WI38 (cell line): ENCODE results near the gene ATG7.

Experiments
- H3K4me3 ChIP-seq: 2 replicates; pipeline ENCODE4 v1.5.1; 2011; ENCODE audit warnings: low read depth, mild to moderate bottlenecking, control low read depth, low read length
- CTCF ChIP-seq: IDR thresholded peaks from 2 replicates; pipeline ENCODE4 v1.5.1; 2012; ENCODE audit warnings: low read depth, mild to moderate bottlenecking, control low read depth, low read length

ATG7 gene

GRCh38 chr3:11555881-11556633, 283.9 kb downstream of the ATG7 start:
- TF ChIP-seq CTCF, result no peak

DNA sequence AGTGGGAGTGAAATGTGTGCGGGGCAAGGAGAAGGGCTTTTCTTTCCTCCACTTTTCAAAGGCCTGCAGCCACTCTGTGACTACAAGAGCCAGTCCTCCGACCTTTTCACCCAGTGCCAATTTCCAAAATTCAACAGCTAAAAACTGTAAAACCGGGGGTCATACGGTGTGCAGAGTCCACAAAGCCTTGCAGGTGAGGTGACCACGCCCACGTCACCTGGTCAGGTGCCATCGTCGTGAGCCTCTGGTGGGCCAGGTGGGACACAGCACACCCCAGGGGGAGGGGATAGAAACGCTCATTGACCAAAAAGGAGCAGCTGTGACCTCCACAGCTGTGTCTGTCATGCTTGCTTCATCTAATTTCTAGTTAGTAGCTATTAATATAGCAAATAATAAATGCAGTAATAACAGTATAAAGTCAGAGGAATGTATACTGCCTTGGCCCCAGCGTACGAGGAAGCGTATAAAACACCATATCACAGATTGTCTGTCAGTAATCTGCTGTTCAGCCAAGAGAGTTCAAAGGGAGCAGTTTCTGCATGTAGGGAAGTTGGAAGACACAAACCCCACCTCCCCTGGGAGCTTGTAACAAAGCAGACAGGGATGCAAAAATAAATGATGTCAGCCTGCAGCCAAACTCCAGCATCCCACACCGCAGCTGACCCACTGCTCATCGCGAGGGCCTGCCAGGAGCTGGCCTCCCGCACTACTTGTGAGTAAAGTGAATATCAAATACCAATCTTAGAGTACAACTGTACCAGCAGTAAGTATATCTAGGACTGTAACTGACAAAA, 284.9 kb downstream of the ATG7 start:
- no peak overlapping the region for H3K4me3 ChIP-seq
- no peak for TF ChIP-seq CTCF

More at GRCh38 chr3:11555881-11556633, 283.9 kb downstream of the ATG7 start:
- no peak overlapping the region for H3K4me3 ChIP-seq

DNA sequence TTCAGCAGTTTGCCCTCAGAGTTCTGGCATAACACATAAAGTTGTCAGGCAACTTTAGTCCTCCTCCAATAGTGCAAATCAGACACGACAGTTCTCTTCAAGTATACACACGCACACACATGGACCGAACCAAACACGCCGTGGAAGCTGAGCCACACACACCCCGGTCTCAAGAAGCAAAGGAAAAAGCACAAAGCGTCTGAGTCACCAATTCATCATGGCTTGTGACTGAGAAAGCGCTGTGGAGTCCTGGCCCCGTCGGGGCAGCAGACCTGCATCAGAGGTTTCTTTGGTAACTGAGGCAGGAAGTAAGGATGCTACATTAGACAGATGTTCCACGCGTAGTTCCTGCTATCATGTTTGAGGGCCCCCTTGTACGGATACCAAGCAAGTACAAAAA, 285.8 kb downstream of the ATG7 start:
- no peak overlapping the region for H3K4me3 ChIP-seq
- TF ChIP-seq CTCF, result no peak

- no peak overlapping the region for H3K4me3 ChIP-seq
- no peak for TF ChIP-seq CTCF
Measured at GRCh38 chr3:11558411-11558903, 286.3 kb downstream of the ATG7 start.

- no peak for TF ChIP-seq CTCF
- no peak overlapping the region for H3K4me3 ChIP-seq
Measured at GRCh38 chr3:11558918-11559815, 287.0 kb downstream of the ATG7 start.

DNA sequence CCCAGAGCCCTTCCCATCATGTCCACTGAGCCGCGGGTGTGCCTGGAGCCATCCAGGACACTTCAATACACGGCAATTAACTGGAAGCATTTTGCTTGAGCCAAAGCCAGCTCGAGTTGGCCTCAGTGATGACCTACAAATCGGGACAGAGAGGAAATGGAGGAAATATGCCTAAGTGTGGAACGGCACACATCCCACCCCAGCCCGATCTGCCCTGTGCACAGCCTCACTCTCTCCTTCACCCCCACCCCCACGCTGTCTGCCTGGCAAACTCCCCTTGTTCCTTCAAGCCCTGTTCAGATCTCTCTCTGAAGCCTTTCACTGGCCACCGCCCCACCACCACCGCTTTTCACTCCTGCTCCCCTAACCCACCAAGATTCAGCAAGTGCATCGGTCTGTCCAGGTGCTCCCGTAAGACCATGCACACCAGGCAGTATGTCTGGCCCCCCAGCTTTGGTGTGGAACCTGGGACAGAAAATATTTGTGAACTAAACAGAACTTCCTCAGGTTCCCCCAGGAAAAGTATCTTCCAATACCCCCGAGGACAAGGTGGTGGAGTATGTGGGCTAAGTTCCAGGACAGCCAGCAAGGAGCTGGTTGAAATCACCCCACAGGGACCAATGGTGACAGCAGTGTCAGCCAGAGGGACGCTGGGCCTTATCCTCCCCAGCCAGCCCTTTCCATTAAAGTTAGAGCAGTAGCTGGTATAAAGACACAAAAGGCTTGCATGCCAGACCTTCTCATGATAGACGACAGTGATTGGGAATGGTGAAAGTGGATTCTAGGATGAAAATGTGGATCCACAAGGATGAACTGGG, 287.8 kb downstream of the ATG7 start:
- no peak for TF ChIP-seq CTCF
- H3K4me3 ChIP-seq, result no peak overlapping the region
